IMR-90 (cell line): Measurements from ENCODE around the gene ECPAS.

Source experiments
- CTCF ChIP-seq: conservative IDR thresholded peaks from 2 replicates; pipeline ENCODE4 v1.5.1; 2012; ENCODE audit warnings: mild to moderate bottlenecking, low read depth, low read length, improper control_type of control experiment
- ELK1 ChIP-seq: fragments of 150-350 bp; IDR thresholded peaks from 2 replicates; pipeline ENCODE4 v1.6.1; 2016; ENCODE audit warnings: low read depth, mild to moderate bottlenecking, low read length, moderate library complexity, borderline replicate concordance
- FOS ChIP-seq: fragments of 150-350 bp; IDR thresholded peaks from 2 replicates; pipeline ENCODE4 v1.6.1; 2016; ENCODE audit warnings: low read depth, low read length
- MAZ ChIP-seq: IDR thresholded peaks from 2 replicates; pipeline ENCODE4 v1.6.1; 2012; ENCODE audit warnings: low read depth, mild to moderate bottlenecking, low read length, improper control_type of control experiment, moderate library complexity, borderline replicate concordance
- MXI1 ChIP-seq: IDR thresholded peaks from 2 replicates; pipeline ENCODE4 v1.6.1; 2012; ENCODE audit warnings: low read depth, mild to moderate bottlenecking, low read length, moderate library complexity, borderline replicate concordance
- NFE2L2 ChIP-seq: fragments of 150-350 bp; IDR thresholded peaks from 2 replicates; pipeline ENCODE4 v1.6.1; 2016; ENCODE audit warnings: low read depth, mild to moderate bottlenecking, low read length
- POLR2A ChIP-seq: IDR thresholded peaks from 2 replicates; pipeline ENCODE4 v1.6.1; 2012; ENCODE audit warnings: mild to moderate bottlenecking, low read depth, low read length
- RAD21 ChIP-seq: IDR thresholded peaks from 2 replicates; pipeline ENCODE4 v1.6.1; 2012; ENCODE audit warnings: low read length, improper control_type of control experiment
- RFX5 ChIP-seq: IDR thresholded peaks from 2 replicates; pipeline ENCODE4 v1.8.0; 2012; ENCODE audit warnings: low read depth, mild to moderate bottlenecking, low read length, moderate library complexity
- SMC3 ChIP-seq: fragments of 150-350 bp; IDR thresholded peaks from 2 replicates; pipeline ENCODE4 v1.6.1; 2016; ENCODE audit warnings: low read depth, mild to moderate bottlenecking, antibody characterized with exemption, low read length, moderate library complexity
- USF2 ChIP-seq: fragments of 150-350 bp; IDR thresholded peaks from 2 replicates; pipeline ENCODE4 v1.6.1; 2017; ENCODE audit warnings: mild to moderate bottlenecking, antibody characterized with exemption, low read length, low read depth

- TF ChIP-seq CTCF (no peak), NFE2L2 (no peak), POLR2A (no peak), RAD21 (no peak), ELK1 (no peak), FOS (no peak), SMC3 (no peak), USF2 (no peak), RFX5 (no peak), MXI1 (no peak), MAZ (no peak)
Observed at GRCh38 chr9:111440226-111440625, 44.0 kb downstream of the ECPAS start.
